Activated naive CD4-positive, alpha-beta T cell treated with anti-CD3 and anti-CD28 coated beads, Interleukin-2, amount 10 ng/mL, durations not matched to agents 7 days and 5 days (primary cell): ENCODE measurements around the gene RERE.

Experiments used
- CTCF ChIA-PET: fragments of 350-600 bp; sonication (Branson Sonifier 250); formaldehyde crosslinking; loops from one replicate; lab custom pipeline; 2021; ENCODE audit warnings: antibody characterized with exemption; lab: Charles Lee
- DNase-seq: peaks from one replicate; pipeline ENCODE4 v3.0.0-alpha.2; 2020
- H3K27ac Mint-ChIP-seq: one replicate; pipeline ENCODE4 v1.8.0; 2021; ENCODE audit warnings: mild to moderate bottlenecking, moderate library complexity, mixed read lengths
- H3K27me3 Mint-ChIP-seq: one replicate; pipeline ENCODE4 v1.8.0; 2021; ENCODE audit warnings: mild to moderate bottlenecking, mixed read lengths
- H3K36me3 Mint-ChIP-seq: one replicate; pipeline ENCODE4 v1.8.0; 2021; ENCODE audit warnings: mixed read lengths
- H3K4me1 Mint-ChIP-seq: one replicate; pipeline ENCODE4 v1.8.0; 2021; ENCODE audit warnings: mixed read lengths
- H3K4me3 Mint-ChIP-seq: one replicate; pipeline ENCODE4 v1.8.0; 2021; ENCODE audit warnings: mild to moderate bottlenecking, moderate library complexity, mixed read lengths
- H3K9me3 Mint-ChIP-seq: one replicate; pipeline ENCODE4 v1.8.0; 2021; ENCODE audit warnings: mixed read lengths

RERE gene

DNA sequence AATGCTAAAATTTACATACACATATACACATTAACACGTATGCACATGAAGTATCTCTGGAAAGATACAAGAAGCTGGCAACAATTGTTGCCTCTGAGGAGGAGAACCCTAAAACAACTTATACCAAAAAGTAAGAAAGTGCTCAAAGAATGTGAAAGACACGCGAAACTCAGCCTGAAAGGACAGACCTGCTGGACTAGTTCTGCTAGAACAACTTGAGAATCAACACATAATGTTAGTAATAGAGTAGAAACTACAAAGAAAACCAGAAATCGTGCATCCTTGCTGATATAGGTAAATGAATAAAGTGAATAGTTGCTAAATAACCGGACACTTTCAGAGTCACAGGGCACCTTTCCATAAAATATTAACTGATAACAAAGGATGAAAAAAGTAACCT lies 242.5 kb downstream of the RERE start:
- Mint-ChIP-seq H3K27me3 (no peaks in the 10 kb centered on the region), H3K36me3 (peaks cover 24% of the 10 kb centered on the region), H3K4me1 (peaks cover 7% of the 10 kb centered on the region), H3K4me3 (no peak overlapping the region), H3K9me3 (no peaks in the 10 kb centered on the region), H3K27ac (no peak overlapping the region)
- CTCF ChIA-PET, result interaction anchor here (0.9 to 1.9 kb wide), 3 partner anchors 13 to 152 kb away, joined by 3 to 5 read pairs (median 3); no protein-coding TSS in a partner anchor
- DNase-seq, result no peak

- Mint-ChIP-seq H3K9me3 (no peaks in the 10 kb centered on the region), H3K4me3 (no peak overlapping the region), H3K27ac (no peak overlapping the region), H3K36me3 (peaks cover 3% of the 10 kb centered on the region), H3K4me1 (peaks cover 7% of the 10 kb centered on the region), H3K27me3 (no peaks in the 10 kb centered on the region)
- no peak for DNase-seq
- CTCF ChIA-PET, result interaction anchor here (2.9 kb wide), 1 partner anchor 11 kb away, joined by 11 read pairs; no protein-coding TSS in a partner anchor
These were observed 245.3 kb downstream of the RERE start for GRCh38 chr1:8572106-8572505.

GRCh38 chr1:8571200-8571984 lies 246.0 kb downstream of the RERE start:
- Mint-ChIP-seq H3K4me1 (peaks cover 7% of the 10 kb centered on the region), H3K36me3 (peaks cover 2% of the 10 kb centered on the region), H3K27ac (no peak overlapping the region), H3K9me3 (no peaks in the 10 kb centered on the region), H3K27me3 (no peaks in the 10 kb centered on the region), H3K4me3 (no peak overlapping the region)
- no peak for DNase-seq
- CTCF ChIA-PET, result interaction anchor here (0.8 to 2.9 kb wide), 4 partner anchors 10 to 155 kb away, joined by 4 to 11 read pairs (median 7); no protein-coding TSS in a partner anchor

- CTCF ChIA-PET, result interaction anchor here (0.8 to 2.9 kb wide), 5 partner anchors 9 to 156 kb away, joined by 3 to 11 read pairs (median 7); no protein-coding TSS in a partner anchor
- peaks cover 7% of the 10 kb centered on the region for H3K4me1 Mint-ChIP-seq
- no peaks in the 10 kb centered on the region for H3K9me3 Mint-ChIP-seq
- H3K27me3 Mint-ChIP-seq, result no peaks in the 10 kb centered on the region
- H3K27ac Mint-ChIP-seq, result no peak overlapping the region
- no peak for DNase-seq
- H3K4me3 Mint-ChIP-seq, result no peak overlapping the region
- H3K36me3 Mint-ChIP-seq, result peaks cover 4% of the 10 kb centered on the region
These were observed 247.0 kb downstream of the RERE start for GRCh38 chr1:8570465-8570864.

DNA sequence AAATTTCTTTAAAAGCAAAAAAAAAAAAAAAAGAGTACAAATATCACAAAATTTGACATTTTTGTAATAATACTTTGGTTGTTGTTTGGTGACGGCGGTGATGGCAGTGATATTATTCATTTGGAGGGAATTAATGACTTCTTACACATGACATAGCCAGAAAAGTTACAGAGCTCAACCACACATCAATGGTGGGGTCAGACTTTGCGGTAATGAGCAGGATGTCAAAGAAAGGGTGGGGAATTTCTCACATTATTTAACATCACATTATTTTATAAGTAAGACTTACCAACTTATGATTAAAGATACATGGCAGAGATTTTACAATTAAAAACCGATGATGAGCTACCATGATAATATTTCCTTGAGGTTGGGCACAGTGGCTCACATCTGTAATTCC lies 248.2 kb downstream of the RERE start:
- Mint-ChIP-seq H3K27me3 (no peaks in the 10 kb centered on the region), H3K4me1 (peaks cover 7% of the 10 kb centered on the region), H3K27ac (no peak overlapping the region), H3K36me3 (peaks cover 4% of the 10 kb centered on the region), H3K4me3 (no peak overlapping the region), H3K9me3 (no peaks in the 10 kb centered on the region)
- no peak for DNase-seq
- CTCF ChIA-PET, result interaction anchor here (0.6 to 2.9 kb wide), 5 partner anchors 8 to 563 kb away, joined by 3 to 11 read pairs (median 4); no protein-coding TSS in a partner anchor

GRCh38 chr1:8568837-8569236 lies 248.6 kb downstream of the RERE start:
- no peak for DNase-seq
- H3K36me3 Mint-ChIP-seq, result peaks cover 4% of the 10 kb centered on the region
- CTCF ChIA-PET, result interaction anchor here (0.6 to 2.7 kb wide), 4 partner anchors 101 to 563 kb away, joined by 3 to 7 read pairs (median 4); no protein-coding TSS in a partner anchor
- peaks cover 7% of the 10 kb centered on the region for H3K4me1 Mint-ChIP-seq
- H3K27me3 Mint-ChIP-seq, result no peaks in the 10 kb centered on the region
- H3K4me3 Mint-ChIP-seq, result no peak overlapping the region
- no peaks in the 10 kb centered on the region for H3K9me3 Mint-ChIP-seq
- H3K27ac Mint-ChIP-seq, result no peak overlapping the region

- CTCF ChIA-PET, result interaction anchor here (1.0 to 1.8 kb wide), 2 partner anchors 12 to 103 kb away, joined by 3 to 5 read pairs; no protein-coding TSS in a partner anchor
- no peak overlapping the region for H3K4me3 Mint-ChIP-seq
- peaks cover 4% of the 10 kb centered on the region for H3K36me3 Mint-ChIP-seq
- H3K27me3 Mint-ChIP-seq, result no peaks in the 10 kb centered on the region
- H3K9me3 Mint-ChIP-seq, result no peaks in the 10 kb centered on the region
- DNase-seq, result no peak
- no peak overlapping the region for H3K27ac Mint-ChIP-seq
- H3K4me1 Mint-ChIP-seq, result peaks cover 11% of the 10 kb centered on the region
These were observed 250.3 kb downstream of the RERE start for GRCh38 chr1:8567146-8567545.

DNA sequence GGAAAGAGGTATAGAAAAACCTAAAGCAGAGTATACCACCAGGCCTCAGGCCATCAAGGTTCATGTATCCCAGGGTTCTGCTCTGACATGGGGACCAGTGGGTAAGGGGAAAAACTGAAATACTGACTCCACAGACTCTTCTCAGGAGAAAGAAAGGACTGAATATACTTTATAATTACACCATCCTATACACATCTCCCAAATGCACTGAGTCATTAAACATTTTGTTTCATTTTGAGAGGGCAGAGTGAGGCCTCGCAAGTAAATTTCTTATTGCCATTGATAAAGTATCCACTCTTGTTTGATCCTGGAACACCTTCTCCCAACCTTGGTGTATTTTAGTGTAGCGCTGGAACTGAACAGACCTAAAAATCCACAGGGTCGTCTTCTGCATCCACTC lies 251.6 kb downstream of the RERE start:
- Mint-ChIP-seq H3K9me3 (no peaks in the 10 kb centered on the region), H3K27ac (no peak overlapping the region), H3K4me1 (peaks cover 12% of the 10 kb centered on the region), H3K36me3 (peaks cover 4% of the 10 kb centered on the region), H3K4me3 (no peak overlapping the region), H3K27me3 (no peaks in the 10 kb centered on the region)
- CTCF ChIA-PET, result interaction anchor here (2.6 to 8.7 kb wide), 2 partner anchors 106 to 161 kb away, joined by 14 to 102 read pairs; no protein-coding TSS in a partner anchor
- no peak for DNase-seq

- H3K36me3 Mint-ChIP-seq, result peaks cover 2% of the 10 kb centered on the region
- no peak overlapping the region for H3K27ac Mint-ChIP-seq
- CTCF ChIA-PET, result interaction anchor here (2.6 to 8.7 kb wide), 3 partner anchors 108 to 286 kb away, joined by 14 to 102 read pairs (median 46); no protein-coding TSS in a partner anchor
- H3K27me3 Mint-ChIP-seq, result no peaks in the 10 kb centered on the region
- H3K9me3 Mint-ChIP-seq, result no peaks in the 10 kb centered on the region
- DNase-seq, result no peak
- H3K4me3 Mint-ChIP-seq, result no peak overlapping the region
- peaks cover 23% of the 10 kb centered on the region for H3K4me1 Mint-ChIP-seq
These were observed 253.4 kb downstream of the RERE start for GRCh38 chr1:8563944-8564537.

- H3K27ac Mint-ChIP-seq, result no peak overlapping the region
- no peaks in the 10 kb centered on the region for H3K9me3 Mint-ChIP-seq
- H3K27me3 Mint-ChIP-seq, result no peaks in the 10 kb centered on the region
- no peak for DNase-seq
- peaks cover 2% of the 10 kb centered on the region for H3K36me3 Mint-ChIP-seq
- CTCF ChIA-PET, result interaction anchor here (1.1 to 8.7 kb wide), 9 partner anchors 28 to 286 kb away, joined by 4 to 102 read pairs (median 14); no protein-coding TSS in a partner anchor
- no peak overlapping the region for H3K4me3 Mint-ChIP-seq
- H3K4me1 Mint-ChIP-seq, result peaks cover 23% of the 10 kb centered on the region
These were observed 254.3 kb downstream of the RERE start for GRCh38 chr1:8562881-8563865.

- H3K36me3 Mint-ChIP-seq, result peaks cover 6% of the 10 kb centered on the region
- DNase-seq, result no peak
- no peak overlapping the region for H3K27ac Mint-ChIP-seq
- CTCF ChIA-PET, result interaction anchor here (0.7 to 8.7 kb wide), 17 partner anchors 9 to 287 kb away, joined by 3 to 102 read pairs (median 5); no protein-coding TSS in a partner anchor
- H3K9me3 Mint-ChIP-seq, result no peaks in the 10 kb centered on the region
- H3K27me3 Mint-ChIP-seq, result no peaks in the 10 kb centered on the region
- H3K4me3 Mint-ChIP-seq, result no peak overlapping the region
- peaks cover 23% of the 10 kb centered on the region for H3K4me1 Mint-ChIP-seq
These were observed 255.2 kb downstream of the RERE start for GRCh38 chr1:8562222-8562621.

GRCh38 chr1:8560611-8561544 lies 256.6 kb downstream of the RERE start:
- Mint-ChIP-seq H3K27ac (no peak overlapping the region), H3K27me3 (no peaks in the 10 kb centered on the region), H3K36me3 (peaks cover 12% of the 10 kb centered on the region), H3K9me3 (no peaks in the 10 kb centered on the region), H3K4me1 (peaks cover 26% of the 10 kb centered on the region), H3K4me3 (no peak overlapping the region)
- peak; percentile 44 for DNase-seq
- CTCF ChIA-PET, result interaction anchor here (0.9 to 8.7 kb wide), 22 partner anchors 9 to 436 kb away, joined by 3 to 102 read pairs (median 5); no protein-coding TSS in a partner anchor
